Liver (tissue), 9 donors: ENCODE data around the gene ALAS1. TPM values are rescaled to one million over a fixed set of nuclear protein-coding genes. Genes with fewer than 3 reads are reported as not detected.

Experiments
- DNase-seq: peaks from one replicate; pipeline ENCODE4 v3.0.0-alpha.2; 2017; ENCODE audit warnings: low spot score
- H3K27ac ChIP-seq, 2 donors: one replicate each; pipeline ENCODE4 v1.7.0; 2013; ENCODE audit warnings: inconsistent platforms in 2 of 2, low read length in 2 of 2, control low read depth in 1 of 2, low read depth in 1 of 2, mild to moderate bottlenecking in 1 of 2
- H3K27me3 ChIP-seq, 4 donors: one replicate each; pipeline versions ENCODE4 v1.6.1 to v1.7.0; 2013; ENCODE audit warnings: low read length in 3 of 4, inconsistent platforms in 1 of 4, mild to moderate bottlenecking in 1 of 4, moderate library complexity in 1 of 4; ENCODE audit not compliant: control insufficient read depth in 4 of 4, insufficient read depth in 4 of 4
- H3K36me3 ChIP-seq, 4 donors: one replicate each; pipeline versions ENCODE4 v1.6.1 to v1.7.0; 2013; ENCODE audit warnings: low read length in 3 of 4, mild to moderate bottlenecking in 3 of 4, low read depth in 1 of 4, moderate library complexity in 1 of 4; ENCODE audit not compliant: control insufficient read depth in 4 of 4, insufficient read depth in 3 of 4
- H3K4me1 ChIP-seq, 4 donors: one replicate each; pipeline versions ENCODE4 v1.6.1 to v1.7.0; 2013; ENCODE audit warnings: low read length in 3 of 4, mild to moderate bottlenecking in 3 of 4, moderate library complexity in 1 of 4; ENCODE audit not compliant: control insufficient read depth in 4 of 4, insufficient read depth in 4 of 4
- H3K4me3 ChIP-seq, 3 donors: one replicate each; pipeline versions ENCODE4 v1.6.1 to v1.7.0; 2013; ENCODE audit warnings: low read length in 3 of 3, control low read depth in 1 of 3, low read depth in 1 of 3, mild to moderate bottlenecking in 1 of 3
- H3K9ac ChIP-seq, 2 donors: one replicate each; pipeline ENCODE4 v1.7.0; 2013; ENCODE audit warnings: low read length in 2 of 2, mild to moderate bottlenecking in 2 of 2, moderate library complexity in 2 of 2, control low read depth in 1 of 2, low read depth in 1 of 2
- H3K9me3 ChIP-seq, 4 donors: one replicate each; pipeline versions ENCODE4 v1.6.1 to v1.7.0; 2013; ENCODE audit warnings: low read length in 3 of 4; ENCODE audit not compliant: control insufficient read depth in 4 of 4
- ATF3 ChIP-seq: IDR thresholded peaks from 2 replicates; pipeline ENCODE4 v1.6.1; 2016; ENCODE audit warnings: antibody characterized with exemption
- EGR1 ChIP-seq, 2 donors: IDR thresholded peaks; 2 replicates each; pipeline ENCODE4 v1.6.1; 2016 to 2018; ENCODE audit warnings: antibody characterized with exemption in 2 of 2, low read depth in 2 of 2
- FOXA1 ChIP-seq: IDR thresholded peaks from 2 replicates; pipeline ENCODE4 v1.6.1; 2016; ENCODE audit warnings: antibody characterized with exemption
- FOXA2 ChIP-seq: IDR thresholded peaks from 2 replicates; pipeline ENCODE4 v1.6.1; 2016; ENCODE audit warnings: antibody characterized with exemption
- GABPA ChIP-seq, 2 donors: IDR thresholded peaks in 1 of 2; conservative IDR thresholded peaks in 1 of 2; 2 replicates each; pipeline ENCODE4 v1.6.1; 2016; ENCODE audit warnings: antibody characterized with exemption in 2 of 2, mild to moderate bottlenecking in 1 of 2, moderate library complexity in 1 of 2
- HNF4A ChIP-seq, 2 donors: conservative IDR thresholded peaks; 2 replicates each; pipeline ENCODE4 v1.6.1; 2016; ENCODE audit warnings: antibody characterized with exemption in 2 of 2, mild to moderate bottlenecking in 2 of 2
- HNF4G ChIP-seq: IDR thresholded peaks from 2 replicates; pipeline ENCODE4 v1.6.1; 2016; ENCODE audit warnings: antibody characterized with exemption
- JUND ChIP-seq, 2 donors: IDR thresholded peaks; 2 replicates each; pipeline ENCODE4 v1.6.1; 2016; ENCODE audit warnings: antibody characterized with exemption in 2 of 2
- NR2F2 ChIP-seq: IDR thresholded peaks from 2 replicates; pipeline ENCODE4 v1.6.1; 2016; ENCODE audit warnings: antibody characterized with exemption
- RAD21 ChIP-seq, 2 donors: IDR thresholded peaks; 2 replicates each; pipeline ENCODE4 v1.6.1; 2016; ENCODE audit warnings: antibody characterized with exemption in 2 of 2, mild to moderate bottlenecking in 2 of 2
- RXRA ChIP-seq, 2 donors: IDR thresholded peaks; 2 replicates each; pipeline ENCODE4 v1.6.1; 2017 to 2018; ENCODE audit warnings: antibody characterized with exemption in 2 of 2, mild to moderate bottlenecking in 1 of 2
- SP1 ChIP-seq: IDR thresholded peaks from 2 replicates; pipeline ENCODE4 v1.6.1; 2018; ENCODE audit warnings: antibody characterized with exemption, mild to moderate bottlenecking
- TAF1 ChIP-seq: conservative IDR thresholded peaks from 2 replicates; pipeline ENCODE4 v1.6.1; 2016; ENCODE audit warnings: antibody characterized with exemption, mild to moderate bottlenecking
- YY1 ChIP-seq: IDR thresholded peaks from 2 replicates; pipeline ENCODE4 v1.6.1; 2016; ENCODE audit warnings: antibody characterized with exemption, mild to moderate bottlenecking
- WGBS: extraction: QIAGEN DNeasy Blood & Tissue Kit; methylation state at CpG from one replicate; pipeline ENCODE4 v1.1.7; 2013; 5-methylcytosine and 5-hydroxymethylcytosine counted together
- polyA plus RNA-seq, 2 donors: library from polyadenylated mRNA; stranded (reverse) in 1 of 2; unstranded in 1 of 2; fragments of 200-250 nt in 1 of 2; fragments of >200 nt in 1 of 2; fragmentation: Nextera tagmentation in 1 of 2; extraction: Ambion mirVana in 1 of 2; gene quantifications; one replicate each; pipeline versions ENCODE4 v1.2.1 to v1.2.3, GENCODE V29; 2013 to 2015
- total RNA-seq, 2 donors: library from RNA; depleted of rRNA; stranded (reverse); fragments of >200 nt; gene quantifications; one replicate each; pipeline ENCODE4 v1.2.3, GENCODE V29; 2014
- TF ChIP-seq, protein P1 (sequence below): IDR thresholded peaks from 2 replicates; pipeline ENCODE4 v1.6.1; 2016; ENCODE audit warnings: antibody characterized with exemption
- TF ChIP-seq, protein P2 (sequence below): IDR thresholded peaks from 2 replicates; pipeline ENCODE4 v1.6.1; 2016; ENCODE audit warnings: antibody characterized with exemption
- TF ChIP-seq, protein P3 (sequence below): IDR thresholded peaks from 2 replicates; pipeline ENCODE4 v1.6.1; 2016; ENCODE audit warnings: antibody characterized with exemption, mild to moderate bottlenecking
- TF ChIP-seq, protein P4 (sequence below): fragments of 150-350 bp; IDR thresholded peaks from 2 replicates; pipeline ENCODE4 v1.5.1; 2017; ENCODE audit warnings: improper control_type of control experiment, low read depth, low read length; ENCODE audit not compliant: missing input control
- donor health status: healthy.
- donor health status: healthy.
- donor health status: healthy.
- donor health status: healthy.
- donor health status: healthy.

The ALAS1 gene
- total and polyA plus RNA-seq, 4 donors = 32.3 to 421 (median 137) TPM

GRCh38 chr3:52178537-52178936 is 19.4 kb upstream of the ALAS1 start:
- H3K4me1 ChIP-seq = peaks cover 19 to 49% (median 39%) of the 10 kb centered on the region in 4 donors

DNA sequence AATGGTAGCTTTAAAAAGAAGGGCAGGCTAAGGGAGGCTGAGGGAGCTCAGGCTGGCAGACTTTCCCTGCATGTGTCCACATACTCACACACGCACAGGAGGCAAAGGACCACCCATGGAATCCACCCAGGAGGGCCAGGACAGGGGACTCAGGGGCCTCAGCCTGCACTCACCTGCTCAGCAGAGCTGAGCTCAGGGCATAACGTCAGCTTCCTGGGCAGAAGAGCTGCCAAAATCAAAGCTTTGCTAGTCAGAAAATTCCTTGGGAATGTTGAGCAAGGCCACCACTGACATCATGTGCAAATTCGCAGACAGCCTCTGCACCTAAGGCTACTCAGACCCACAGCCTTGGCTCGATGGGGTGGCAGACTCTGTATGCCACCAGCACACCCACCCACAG is 16.4 kb upstream of the ALAS1 start:
- H3K9me3 ChIP-seq = no peaks in the 10 kb centered on the region
- H3K27me3 ChIP-seq = no peaks in the 10 kb centered on the region
- H3K4me1 ChIP-seq = peaks cover 17 to 48% (median 37%) of the 10 kb centered on the region in 4 donors
- H3K9ac ChIP-seq = peak overlapping the region; percentile 33 to 69
- DNase-seq = peak; percentile 31
- no peak for TF ChIP-seq ATF3
- peak in 1 of 2 donors; percentile 58 for TF ChIP-seq JUND (IDR thresholded peaks at IDR 0.05)
- TF ChIP-seq, protein P1, sequence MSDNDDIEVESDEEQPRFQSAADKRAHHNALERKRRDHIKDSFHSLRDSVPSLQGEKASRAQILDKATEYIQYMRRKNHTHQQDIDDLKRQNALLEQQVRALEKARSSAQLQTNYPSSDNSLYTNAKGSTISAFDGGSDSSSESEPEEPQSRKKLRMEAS = no peak
- no peak for TF ChIP-seq EGR1 (IDR thresholded peaks at IDR 0.05; ENCODE audit: low read depth in 2 of 2)
- peak; percentile 8 for TF ChIP-seq TAF1
- TF ChIP-seq GABPA (IDR thresholded peaks at IDR 0.05 in 1 of 2, conservative IDR thresholded peaks at IDR 0.05 in 1 of 2) = no peak
- no peak for TF ChIP-seq RAD21 (IDR thresholded peaks at IDR 0.05)
- no peak for TF ChIP-seq RXRA (IDR thresholded peaks at IDR 0.05)
- TF ChIP-seq, protein P2, sequence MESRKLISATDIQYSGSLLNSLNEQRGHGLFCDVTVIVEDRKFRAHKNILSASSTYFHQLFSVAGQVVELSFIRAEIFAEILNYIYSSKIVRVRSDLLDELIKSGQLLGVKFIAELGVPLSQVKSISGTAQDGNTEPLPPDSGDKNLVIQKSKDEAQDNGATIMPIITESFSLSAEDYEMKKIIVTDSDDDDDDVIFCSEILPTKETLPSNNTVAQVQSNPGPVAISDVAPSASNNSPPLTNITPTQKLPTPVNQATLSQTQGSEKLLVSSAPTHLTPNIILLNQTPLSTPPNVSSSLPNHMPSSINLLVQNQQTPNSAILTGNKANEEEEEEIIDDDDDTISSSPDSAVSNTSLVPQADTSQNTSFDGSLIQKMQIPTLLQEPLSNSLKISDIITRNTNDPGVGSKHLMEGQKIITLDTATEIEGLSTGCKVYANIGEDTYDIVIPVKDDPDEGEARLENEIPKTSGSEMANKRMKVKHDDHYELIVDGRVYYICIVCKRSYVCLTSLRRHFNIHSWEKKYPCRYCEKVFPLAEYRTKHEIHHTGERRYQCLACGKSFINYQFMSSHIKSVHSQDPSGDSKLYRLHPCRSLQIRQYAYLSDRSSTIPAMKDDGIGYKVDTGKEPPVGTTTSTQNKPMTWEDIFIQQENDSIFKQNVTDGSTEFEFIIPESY = no peak
- TF ChIP-seq, protein P3, sequence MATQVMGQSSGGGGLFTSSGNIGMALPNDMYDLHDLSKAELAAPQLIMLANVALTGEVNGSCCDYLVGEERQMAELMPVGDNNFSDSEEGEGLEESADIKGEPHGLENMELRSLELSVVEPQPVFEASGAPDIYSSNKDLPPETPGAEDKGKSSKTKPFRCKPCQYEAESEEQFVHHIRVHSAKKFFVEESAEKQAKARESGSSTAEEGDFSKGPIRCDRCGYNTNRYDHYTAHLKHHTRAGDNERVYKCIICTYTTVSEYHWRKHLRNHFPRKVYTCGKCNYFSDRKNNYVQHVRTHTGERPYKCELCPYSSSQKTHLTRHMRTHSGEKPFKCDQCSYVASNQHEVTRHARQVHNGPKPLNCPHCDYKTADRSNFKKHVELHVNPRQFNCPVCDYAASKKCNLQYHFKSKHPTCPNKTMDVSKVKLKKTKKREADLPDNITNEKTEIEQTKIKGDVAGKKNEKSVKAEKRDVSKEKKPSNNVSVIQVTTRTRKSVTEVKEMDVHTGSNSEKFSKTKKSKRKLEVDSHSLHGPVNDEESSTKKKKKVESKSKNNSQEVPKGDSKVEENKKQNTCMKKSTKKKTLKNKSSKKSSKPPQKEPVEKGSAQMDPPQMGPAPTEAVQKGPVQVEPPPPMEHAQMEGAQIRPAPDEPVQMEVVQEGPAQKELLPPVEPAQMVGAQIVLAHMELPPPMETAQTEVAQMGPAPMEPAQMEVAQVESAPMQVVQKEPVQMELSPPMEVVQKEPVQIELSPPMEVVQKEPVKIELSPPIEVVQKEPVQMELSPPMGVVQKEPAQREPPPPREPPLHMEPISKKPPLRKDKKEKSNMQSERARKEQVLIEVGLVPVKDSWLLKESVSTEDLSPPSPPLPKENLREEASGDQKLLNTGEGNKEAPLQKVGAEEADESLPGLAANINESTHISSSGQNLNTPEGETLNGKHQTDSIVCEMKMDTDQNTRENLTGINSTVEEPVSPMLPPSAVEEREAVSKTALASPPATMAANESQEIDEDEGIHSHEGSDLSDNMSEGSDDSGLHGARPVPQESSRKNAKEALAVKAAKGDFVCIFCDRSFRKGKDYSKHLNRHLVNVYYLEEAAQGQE = no peak
- no peak for TF ChIP-seq HNF4A (conservative IDR thresholded peaks at IDR 0.05)
- peak overlapping the region; percentile 87 to 90 for H3K27ac ChIP-seq
- WGBS = 36% methylated on average over 4 of the region's 4 CpGs
- peak overlapping the region in 1 of 3 donors; percentile 4 for H3K4me3 ChIP-seq
- H3K36me3 ChIP-seq = no peaks in the 10 kb centered on the region

More at GRCh38 chr3:52178537-52178936, 19.4 kb upstream of the ALAS1 start:
- peak overlapping the region in 1 of 2 donors; percentile 50 for H3K9ac ChIP-seq
- H3K27me3 ChIP-seq = no peaks in the 10 kb centered on the region
- DNase-seq = no peak
- no peak overlapping the region for H3K4me3 ChIP-seq
- TF ChIP-seq SP1 = no peak
- H3K36me3 ChIP-seq = no peaks in the 10 kb centered on the region
- H3K27ac ChIP-seq = peak overlapping the region; percentile 96 to 97
- no peaks in the 10 kb centered on the region for H3K9me3 ChIP-seq
- 97% methylated on average over 1 of the region's 1 CpG for WGBS

DNA sequence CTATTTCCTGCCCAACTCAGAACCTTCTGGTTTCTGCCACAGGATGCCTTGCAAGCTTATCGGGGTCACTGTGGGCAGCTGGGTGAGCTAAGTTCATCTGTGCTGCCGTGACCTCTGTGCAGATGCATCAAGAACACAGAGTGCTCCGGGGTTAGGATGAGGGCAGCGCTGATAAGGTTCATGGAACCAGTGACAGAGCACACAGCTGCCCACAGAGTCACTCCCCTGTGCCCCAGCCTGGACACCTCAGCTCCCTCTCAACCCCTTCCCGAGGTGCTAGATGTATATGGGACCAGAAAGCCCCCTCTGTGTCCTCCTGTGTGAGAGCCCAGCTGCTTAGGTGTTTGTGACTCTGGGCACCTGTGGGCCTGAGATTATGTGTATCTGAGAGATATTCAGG is 15.8 kb upstream of the ALAS1 start:
- Histone ChIP-seq H3K4me1 (peaks cover 19 to 48% (median 33%) of the 10 kb centered on the region in 4 donors), H3K4me3 (no peak overlapping the region), H3K27me3 (no peaks in the 10 kb centered on the region), H3K36me3 (no peaks in the 10 kb centered on the region), H3K9me3 (no peaks in the 10 kb centered on the region), H3K27ac (peak overlapping the region; percentile 87 to 90), H3K9ac (peak overlapping the region in 1 of 2 donors; percentile 59)
- WGBS = 29% methylated on average over 5 of the region's 5 CpGs
- peak; percentile 51 for DNase-seq
- TF ChIP-seq FOXA1 (peak; percentile 5), JUND (IDR thresholded peaks at IDR 0.05) (peak in 1 of 2 donors; percentile 87), HNF4A (conservative IDR thresholded peaks at IDR 0.05) (peak; percentile 81 to 85), ATF3 (peak; percentile 60), SP1 (peak; percentile 100), RXRA (IDR thresholded peaks at IDR 0.05) (peak; percentile 100), YY1 (peak; percentile 70), FOXA2 (peak; percentile 71), NR2F2 (peak; percentile 74), EGR1 (IDR thresholded peaks at IDR 0.05; ENCODE audit: low read depth in 2 of 2) (peak in 1 of 2 donors; percentile 82), TAF1 (no peak), RAD21 (IDR thresholded peaks at IDR 0.05) (peak; percentile 15 to 63), HNF4G (peak; percentile 49), GABPA (IDR thresholded peaks at IDR 0.05 in 1 of 2, conservative IDR thresholded peaks at IDR 0.05 in 1 of 2) (no peak)
- TF ChIP-seq, protein P4, sequence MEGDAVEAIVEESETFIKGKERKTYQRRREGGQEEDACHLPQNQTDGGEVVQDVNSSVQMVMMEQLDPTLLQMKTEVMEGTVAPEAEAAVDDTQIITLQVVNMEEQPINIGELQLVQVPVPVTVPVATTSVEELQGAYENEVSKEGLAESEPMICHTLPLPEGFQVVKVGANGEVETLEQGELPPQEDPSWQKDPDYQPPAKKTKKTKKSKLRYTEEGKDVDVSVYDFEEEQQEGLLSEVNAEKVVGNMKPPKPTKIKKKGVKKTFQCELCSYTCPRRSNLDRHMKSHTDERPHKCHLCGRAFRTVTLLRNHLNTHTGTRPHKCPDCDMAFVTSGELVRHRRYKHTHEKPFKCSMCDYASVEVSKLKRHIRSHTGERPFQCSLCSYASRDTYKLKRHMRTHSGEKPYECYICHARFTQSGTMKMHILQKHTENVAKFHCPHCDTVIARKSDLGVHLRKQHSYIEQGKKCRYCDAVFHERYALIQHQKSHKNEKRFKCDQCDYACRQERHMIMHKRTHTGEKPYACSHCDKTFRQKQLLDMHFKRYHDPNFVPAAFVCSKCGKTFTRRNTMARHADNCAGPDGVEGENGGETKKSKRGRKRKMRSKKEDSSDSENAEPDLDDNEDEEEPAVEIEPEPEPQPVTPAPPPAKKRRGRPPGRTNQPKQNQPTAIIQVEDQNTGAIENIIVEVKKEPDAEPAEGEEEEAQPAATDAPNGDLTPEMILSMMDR = no peak
- TF ChIP-seq, protein P1 = peak; percentile 80
